Cortex of kidney (tissue), 1 donor: Measurements from ENCODE around the gene SLF2.
"Not testable (repeated sequence)": the region's sequence is repeated elsewhere in the genome, so short reads cannot be mapped to it uniquely, and the experiment has no call there.

Experiments
- DNase-seq: peaks from one replicate; lab custom pipeline; 2025; lab: John Stamatoyannopoulos, UW

SLF2 gene

GRCh38 chr10:100878291-100878910, 34.4 kb upstream of the SLF2 start:
- DNase-seq, result no peak

GRCh38 chr10:100879741-100880360, 32.9 kb upstream of the SLF2 start:
- DNase-seq, result no peak

DNA sequence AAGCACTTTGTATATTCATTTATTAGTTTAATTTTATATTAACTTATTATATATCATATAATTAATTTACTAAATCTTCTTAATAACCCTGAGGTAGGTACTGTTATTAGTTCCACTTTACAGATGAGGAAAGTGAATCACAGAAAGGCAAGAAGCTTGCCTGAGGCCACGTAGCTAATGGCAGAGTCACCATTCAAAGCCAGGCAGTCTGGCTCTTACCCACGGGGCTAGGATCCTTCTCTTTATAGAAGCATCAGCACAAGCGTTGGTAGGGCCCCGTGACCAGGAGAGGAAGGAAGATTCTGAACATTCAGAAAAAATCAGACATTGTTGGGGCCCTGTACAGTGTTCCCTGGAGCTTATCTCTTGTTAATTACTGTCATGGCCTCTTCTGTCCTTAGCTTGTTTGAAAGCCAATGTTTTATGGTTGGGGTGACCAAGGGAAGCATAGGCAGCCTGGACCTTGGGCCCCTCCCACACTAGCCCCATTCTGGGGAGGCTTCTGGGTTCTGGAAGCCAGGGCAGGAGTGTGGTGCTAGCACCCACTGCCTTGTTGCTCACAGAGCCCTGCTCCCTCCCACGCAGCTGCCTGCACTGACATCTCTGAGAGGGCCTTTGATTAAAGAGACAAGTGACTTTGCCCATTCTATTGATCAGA, 31.1 kb upstream of the SLF2 start:
- no peak for DNase-seq

DNA sequence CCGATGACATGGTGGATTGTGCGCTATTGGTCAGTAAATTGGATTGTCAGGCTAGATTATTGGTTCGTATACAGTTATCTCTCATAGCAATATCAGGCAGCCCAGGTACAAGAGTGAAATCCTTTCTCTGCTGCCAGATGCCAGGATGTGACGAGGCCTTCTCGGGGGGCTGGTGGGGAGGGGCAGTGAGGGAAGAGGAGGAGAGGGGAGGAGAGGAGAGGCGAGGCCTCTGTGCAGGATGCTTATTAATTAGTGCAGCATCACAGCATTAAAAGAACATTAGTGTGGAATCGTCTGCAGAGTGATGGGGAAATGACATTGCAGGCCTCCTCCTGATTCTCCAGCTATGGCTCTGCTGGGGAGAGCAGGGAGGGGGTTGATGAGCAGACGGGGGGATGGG, 30.5 kb upstream of the SLF2 start:
- DNase-seq, result no peak

DNA sequence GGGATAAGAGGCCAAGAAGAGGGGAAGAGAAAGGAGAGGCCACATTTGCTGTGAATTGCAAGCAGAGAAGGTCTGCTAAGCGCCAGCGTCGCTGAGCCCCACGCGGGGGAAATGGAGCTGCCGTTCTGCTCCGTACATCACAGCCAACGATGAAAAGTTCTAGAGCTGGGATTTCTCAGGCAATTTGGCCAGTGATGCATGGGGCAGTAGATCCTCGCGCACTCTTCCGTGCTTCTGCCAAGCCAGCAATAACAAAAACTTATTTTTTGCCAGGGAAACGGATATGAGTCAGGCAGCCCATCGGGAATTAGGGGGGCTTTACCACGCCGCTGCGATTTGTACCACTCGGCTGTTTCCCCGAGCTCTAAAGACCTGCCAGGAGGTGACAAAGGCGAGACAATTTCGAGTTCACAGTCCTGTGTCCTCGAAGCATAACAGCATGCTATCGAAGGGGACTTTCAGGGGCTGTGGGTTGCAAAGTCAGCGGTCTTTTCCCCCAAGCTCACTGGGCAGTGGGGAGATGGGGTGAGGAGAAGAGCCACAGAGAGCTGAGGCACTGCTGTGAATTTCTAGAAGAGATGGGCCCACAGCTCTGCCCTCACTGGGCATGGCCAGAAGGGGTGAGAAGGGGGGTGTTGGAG, 30.0 kb upstream of the SLF2 start:
- no peak for DNase-seq

DNA sequence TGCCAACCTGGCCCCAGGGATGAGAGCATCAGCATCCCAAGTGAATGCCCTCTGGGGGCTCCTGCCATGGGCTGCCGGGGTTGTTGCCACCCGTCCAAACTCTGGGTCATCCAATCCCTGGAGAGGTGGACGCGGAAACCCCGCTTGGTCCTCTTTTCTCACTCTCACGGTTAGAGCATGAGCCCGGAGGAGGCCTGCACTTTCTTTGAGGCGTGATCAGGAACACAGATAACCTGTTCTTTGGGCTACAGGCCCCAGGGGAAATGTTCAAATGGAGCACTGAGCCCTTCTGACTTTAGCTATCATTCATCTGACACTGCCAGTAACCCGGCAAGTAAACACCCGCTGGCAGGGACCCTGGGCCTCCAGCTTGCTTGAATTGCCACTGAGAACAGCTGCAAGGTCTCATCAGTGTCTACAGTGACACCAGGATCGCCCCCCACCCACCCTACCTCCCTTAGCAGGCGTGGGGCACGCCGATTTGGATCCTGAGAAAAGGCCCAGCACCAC, 29.4 kb upstream of the SLF2 start:
- DNase-seq, result no peak

DNA sequence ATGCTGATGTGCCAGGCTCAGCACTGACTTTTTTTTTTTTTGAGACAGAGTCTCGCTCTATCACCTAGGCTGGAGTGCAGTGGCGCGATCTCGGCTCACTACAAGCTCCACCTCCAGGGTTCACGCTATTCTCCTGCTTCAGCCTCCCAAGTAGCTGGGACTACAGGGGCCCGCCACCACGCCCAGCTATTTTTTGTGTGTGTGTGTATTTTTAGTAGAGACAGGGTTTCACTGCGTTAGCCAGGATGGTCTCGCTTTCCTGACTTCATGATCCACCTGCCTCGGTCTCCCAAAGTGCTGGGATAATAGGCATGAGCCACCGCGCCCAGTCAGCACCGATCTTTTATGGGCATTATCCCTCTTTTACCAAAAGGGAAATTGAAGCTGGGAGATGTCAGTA, 27.2 kb upstream of the SLF2 start:
- DNase-seq, result not testable (repeated sequence)

DNA sequence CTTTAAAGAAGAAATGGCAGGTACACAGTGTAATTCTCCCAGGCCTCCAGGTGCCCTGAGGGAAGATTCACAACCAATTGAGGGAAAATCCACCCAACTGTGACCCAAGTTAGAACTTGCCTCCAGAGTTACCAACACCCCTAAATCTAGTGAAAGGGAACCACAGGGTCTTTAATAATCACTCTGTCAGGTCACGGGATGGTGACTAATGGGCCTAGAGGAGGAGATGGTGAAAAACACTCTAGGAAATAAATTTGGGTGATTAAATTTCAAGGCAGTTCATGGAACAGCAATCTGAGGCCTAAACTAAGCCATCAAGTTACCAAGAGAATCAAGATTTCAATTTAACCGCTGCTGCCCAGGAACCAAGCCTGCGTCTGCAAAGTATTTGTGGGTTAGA, 26.7 kb upstream of the SLF2 start:
- DNase-seq, result no peak

DNA sequence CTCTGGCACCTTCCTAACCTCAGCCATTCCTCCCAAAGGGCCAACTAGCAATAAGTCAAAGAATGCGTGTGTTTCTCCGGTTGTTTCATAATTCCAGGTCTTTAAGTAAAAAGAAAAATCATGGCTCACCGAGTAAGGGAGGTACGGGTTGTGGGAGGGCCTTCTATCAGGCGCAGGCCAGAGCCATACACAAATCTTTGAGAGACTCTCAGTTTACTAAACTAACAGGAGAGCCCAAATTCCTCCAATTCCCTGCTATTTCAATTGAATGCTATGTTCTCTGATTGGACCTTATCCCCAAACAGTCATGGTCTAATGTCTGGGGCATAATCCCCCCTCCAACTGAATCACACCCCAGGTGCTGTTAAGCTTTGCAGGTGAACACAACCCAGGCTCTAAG, 26.2 kb upstream of the SLF2 start:
- no peak for DNase-seq

DNA sequence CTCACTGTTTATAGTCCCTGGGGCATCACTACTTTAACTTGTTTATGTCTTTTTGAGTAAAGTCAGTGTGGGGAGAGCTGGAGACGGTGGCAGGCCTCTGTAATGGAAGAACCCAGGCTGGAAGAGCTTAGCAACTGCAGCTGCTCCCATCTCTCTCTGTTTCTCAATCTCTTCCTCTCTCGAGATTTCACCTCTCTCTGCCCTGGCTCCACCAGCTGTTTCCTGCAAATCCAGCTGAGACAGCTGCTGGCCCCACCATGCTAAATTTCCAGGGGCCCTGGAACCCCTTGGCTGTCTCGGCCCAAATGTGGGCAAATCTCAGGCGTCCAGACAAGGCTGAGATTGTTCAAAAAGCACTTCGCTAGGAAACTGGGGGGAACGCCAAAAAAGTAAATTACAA, 25.8 kb upstream of the SLF2 start:
- DNase-seq, result no peak

GRCh38 chr10:100887761-100888296, 24.9 kb upstream of the SLF2 start:
- DNase-seq, result no peak

- no peak for DNase-seq
Measured at GRCh38 chr10:100888957-100889356, 23.8 kb upstream of the SLF2 start.

DNA sequence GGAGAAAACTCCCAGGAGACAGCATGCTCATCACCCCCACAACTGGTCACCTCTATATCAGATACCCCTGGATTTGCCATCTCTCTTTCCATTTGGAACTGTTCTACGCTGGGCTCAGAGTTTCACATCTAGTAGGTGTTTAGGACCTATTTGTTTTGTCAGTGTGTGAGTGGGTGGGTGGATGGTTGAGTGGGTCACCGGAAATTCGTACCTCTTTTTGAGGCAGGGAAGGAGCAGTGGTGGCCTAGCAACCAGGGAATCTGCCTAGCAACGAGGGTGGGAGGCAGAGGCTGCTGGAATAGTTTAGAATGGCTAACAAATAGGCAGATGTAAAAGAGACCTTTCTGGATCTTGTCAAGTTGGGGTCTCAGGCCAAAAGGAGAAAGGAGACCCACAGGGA, 23.2 kb upstream of the SLF2 start:
- DNase-seq, result no peak

- DNase-seq, result no peak
Measured at GRCh38 chr10:100890141-100890672, 22.6 kb upstream of the SLF2 start.

DNA sequence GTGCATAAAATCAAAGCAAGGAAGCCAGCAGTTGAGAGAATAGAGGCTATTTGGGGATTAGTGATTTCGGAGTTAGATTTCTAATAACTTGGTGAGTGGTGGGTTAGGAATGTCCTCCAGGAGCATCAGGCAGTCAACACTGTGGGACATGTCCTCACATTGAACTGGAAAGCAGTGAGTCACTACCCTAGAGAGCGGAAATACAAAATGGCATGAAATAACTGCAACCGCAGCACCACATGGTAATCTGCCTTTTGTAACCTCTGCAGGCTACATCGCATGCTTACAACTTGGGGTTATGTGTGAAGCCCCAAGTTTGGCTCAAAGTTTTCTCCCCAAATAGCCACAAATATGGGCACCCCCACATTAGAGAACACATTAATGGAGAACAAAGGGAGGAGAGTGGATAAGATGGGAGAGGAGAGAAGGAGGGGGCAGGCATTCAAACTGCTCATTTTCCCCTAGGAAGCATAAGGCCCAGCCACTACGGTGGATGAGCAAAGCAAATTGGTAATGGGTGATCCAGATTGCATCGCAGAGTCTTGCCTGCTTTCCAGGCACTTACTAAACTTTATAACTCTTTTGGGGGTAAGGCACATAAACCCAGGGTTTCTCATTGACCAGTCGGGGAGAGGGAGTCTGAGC, 22.0 kb upstream of the SLF2 start:
- DNase-seq, result no peak

DNA sequence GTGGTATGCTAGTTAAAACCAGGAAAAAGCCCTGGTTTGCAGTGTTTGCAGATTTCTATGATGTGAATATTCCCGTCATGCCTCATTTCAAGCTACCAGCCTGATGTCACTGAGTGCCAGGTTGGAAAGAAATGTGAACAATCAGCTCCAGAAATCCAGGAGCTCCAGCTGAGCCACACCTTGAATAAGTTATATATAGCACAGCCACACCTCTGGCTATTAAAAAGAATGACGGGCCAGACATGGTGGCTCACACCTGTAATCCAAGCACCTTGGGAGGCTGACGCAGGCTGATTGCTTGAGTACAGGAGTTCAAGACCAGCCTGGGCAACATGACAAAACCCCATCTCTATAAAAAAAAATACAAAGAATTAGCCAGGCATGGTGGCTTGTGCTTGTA, 18.7 kb upstream of the SLF2 start:
- no peak for DNase-seq

DNA sequence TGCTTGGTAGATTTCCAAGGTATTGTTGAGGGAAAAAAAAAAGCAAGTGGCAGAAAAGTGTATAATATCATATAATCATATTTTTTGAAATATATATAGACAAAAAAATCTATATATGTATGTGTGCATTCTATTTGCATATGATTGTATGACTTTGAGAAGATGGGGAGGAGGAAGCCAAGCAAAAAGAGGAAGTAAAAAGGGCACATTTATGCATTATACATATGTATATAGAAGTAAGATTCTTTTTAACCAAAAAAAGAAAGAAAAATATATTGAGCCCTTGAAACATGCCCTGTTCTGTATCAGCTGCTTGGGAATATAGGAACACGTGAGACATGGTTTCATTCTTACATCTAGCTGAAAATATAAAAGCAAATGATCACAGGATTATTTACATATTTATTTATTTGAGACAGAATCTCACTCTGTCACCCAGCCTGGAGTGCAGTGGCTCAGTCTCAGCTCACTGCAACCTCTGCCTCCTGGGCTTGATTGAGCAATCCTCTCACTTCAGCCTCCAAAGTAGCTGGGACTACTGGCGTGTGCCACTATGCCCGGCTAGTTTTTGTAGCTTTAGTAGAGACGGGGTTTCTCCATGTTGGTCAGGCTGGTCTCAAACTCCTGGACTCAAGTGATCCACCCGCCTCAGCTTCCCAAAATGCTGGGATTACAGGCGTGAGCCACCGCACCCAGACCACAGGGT, 18.0 kb upstream of the SLF2 start:
- DNase-seq, result no peak

DNA sequence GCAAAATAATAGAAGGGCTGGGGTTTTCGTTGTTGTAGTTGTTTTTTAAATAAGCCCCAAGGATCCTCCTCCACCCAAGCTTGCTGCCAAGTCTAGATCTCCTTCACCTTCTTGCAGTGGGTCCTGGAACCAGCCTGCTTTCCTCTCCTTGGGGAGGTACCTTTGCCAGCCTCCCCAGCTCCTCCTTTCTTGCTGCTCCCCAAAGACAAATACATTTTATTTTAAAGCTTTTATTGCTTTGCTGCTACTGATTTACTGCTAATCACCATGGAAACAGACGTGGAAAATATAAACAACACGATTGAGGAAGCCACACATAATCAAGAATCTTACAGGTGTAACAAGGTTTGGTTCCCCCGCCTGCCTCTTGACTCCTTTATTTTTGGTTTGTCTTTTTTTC, 17.4 kb upstream of the SLF2 start:
- no peak for DNase-seq

DNA sequence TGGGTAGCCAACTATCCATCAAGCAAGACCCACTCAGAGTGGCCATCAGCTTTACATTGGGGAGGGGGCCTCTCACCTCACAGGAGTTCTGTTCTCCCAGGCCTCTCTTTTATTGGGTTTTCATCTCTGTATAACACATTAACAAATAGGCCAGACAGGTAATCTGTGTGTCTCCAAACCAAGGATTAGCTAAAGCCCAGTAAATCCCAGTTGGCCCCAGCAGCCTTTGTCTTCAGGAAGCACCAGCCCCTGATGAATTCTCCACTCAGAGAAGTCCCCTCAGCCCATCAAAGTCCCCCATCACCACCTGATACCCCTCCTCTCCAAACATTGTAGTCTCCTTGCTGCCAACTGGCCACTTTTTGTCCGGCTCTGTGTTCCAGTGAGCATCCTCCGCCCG, 16.9 kb upstream of the SLF2 start:
- no peak for DNase-seq

DNA sequence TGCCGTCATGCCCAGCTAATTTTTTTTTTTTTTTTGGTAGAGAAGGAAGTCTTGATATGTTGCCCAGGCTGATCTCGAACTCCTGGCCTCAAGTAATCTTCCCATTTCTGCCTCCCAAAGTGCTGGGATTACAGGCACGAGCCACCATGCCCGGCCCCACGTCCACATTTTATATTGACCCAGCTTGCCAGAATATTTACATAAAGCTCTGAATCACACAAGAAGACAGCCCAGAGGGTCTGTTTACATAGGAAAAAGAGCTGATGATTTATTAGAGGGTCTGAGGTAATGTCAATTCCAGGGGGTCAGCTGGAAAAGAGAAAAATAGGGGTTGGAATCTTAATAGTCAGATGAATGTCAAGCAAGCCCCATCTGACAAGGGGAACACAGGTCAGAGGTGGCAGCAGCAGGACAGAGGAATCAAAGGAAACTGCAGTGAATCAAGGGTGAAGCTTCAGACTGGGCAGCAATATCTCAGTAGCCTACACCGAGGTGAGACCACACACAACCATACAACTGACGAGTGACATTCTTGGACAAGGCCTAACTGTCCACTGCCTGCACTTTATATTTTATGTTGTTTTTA, 15.8 kb upstream of the SLF2 start:
- DNase-seq, result no peak

- no peak for DNase-seq
Measured at GRCh38 chr10:100897976-100898375, 14.8 kb upstream of the SLF2 start.
